ENCODE data around the gene CCDC88C. TPM values are rescaled to one million over a fixed set of nuclear protein-coding genes. Genes with fewer than 3 reads are reported as not detected.
"Not testable (repeated sequence)": the region's sequence is repeated elsewhere in the genome, so short reads cannot be mapped to it uniquely, and the experiment has no call there.

CCDC88C gene
- total and polyA plus RNA-seq, 2 donors = 25.6 to 47.4 TPM

DNA sequence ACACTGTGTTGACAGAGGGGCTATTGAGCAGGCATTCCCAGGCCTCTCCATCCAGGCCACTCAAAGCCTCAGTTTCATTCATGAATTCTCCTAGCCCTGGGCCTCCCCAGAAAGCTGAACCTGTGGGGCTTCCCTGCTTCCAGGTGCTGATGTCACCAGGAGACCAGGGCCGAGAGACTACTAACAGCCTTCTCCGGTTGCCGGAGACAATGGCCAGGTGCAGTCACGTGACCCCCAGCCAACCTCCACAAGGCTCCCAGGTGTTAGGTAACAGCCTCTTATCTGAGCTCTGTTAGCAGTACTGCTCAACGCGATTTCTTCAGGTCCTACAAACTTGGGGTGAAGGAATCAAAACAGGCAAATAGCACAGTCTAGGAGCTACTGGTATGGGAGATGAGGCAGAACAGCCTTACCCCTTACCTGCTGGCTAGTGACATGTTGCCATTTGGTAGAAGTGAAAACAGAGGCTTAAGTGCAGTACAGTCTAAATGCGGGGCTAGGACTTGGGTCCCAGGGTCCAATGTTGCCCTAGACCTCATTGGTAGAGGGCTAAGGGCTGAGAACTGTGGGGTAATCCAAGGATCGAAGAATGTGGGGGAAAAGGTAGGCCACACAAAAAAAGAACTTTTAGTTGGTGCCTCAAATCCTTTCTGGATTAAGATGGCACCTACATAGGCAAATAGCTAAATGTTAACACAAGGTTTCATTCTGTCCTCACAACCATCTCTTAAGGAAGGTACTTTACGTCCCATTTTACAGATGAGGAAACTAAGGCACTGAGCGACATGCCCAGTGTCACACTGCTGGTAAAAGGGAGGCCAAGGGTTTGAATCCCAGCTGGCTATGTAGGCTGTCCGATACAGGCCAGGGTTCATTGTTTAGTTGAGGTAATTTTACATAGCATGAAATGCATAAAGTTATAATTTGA, 3.8 kb downstream of the CCDC88C start:
- peaks cover 0 to 7% of the 10 kb centered on the region in 2 donors for H3K27me3 ChIP-seq (ENCODE audit: control insufficient read depth in 2 of 2, insufficient read depth in 1 of 2, low read length in 1 of 2)
- H3K4me1 ChIP-seq (ENCODE audit: control insufficient read depth in 2 of 2, insufficient read depth in 2 of 2, low read length in 2 of 2) = peaks cover 33 to 60% of the 10 kb centered on the region in 2 donors
- H3K9me3 ChIP-seq (ENCODE audit: control insufficient read depth in 2 of 2, insufficient read depth in 1 of 2, low read length in 1 of 2) = no peaks in the 10 kb centered on the region
- DNase-seq (ENCODE audit: low read depth in 6 of 9, low spot score in 9 of 9) = no peak
- H3K4me3 ChIP-seq (ENCODE audit: low read length in 2 of 2) = no peak overlapping the region
- H3K36me3 ChIP-seq (ENCODE audit: control insufficient read depth in 2 of 2, insufficient read depth in 2 of 2, low read length in 1 of 2) = peaks cover 8 to 33% of the 10 kb centered on the region in 2 donors
- 85% methylated on average over 11 of the region's 11 CpGs for WGBS
- H3K27ac ChIP-seq (ENCODE audit: low read depth in 1 of 2, low read length in 1 of 2) = peak overlapping the region; percentile 73 to 78

DNA sequence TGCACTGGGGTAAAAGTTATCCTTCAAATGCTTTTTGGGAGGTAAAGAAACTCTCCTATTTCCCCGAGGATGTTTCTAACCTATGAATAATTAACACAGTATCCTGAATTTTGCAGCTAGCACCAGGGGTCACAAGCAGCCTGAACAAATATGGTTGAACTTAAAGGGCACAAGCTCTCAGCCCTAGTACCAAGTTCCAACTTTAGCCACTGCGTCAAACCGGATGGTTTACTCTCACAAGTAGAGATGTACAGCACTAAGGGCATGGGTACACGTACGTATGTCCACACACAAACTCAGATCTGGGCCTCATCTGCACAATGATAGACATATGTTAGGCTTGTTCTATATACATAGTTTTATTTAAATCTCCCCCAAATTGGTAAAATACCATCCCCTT, 4.7 kb downstream of the CCDC88C start:
- 77% methylated on average over 5 of the region's 5 CpGs for WGBS
- peaks cover 37 to 61% of the 10 kb centered on the region in 2 donors for H3K4me1 ChIP-seq (ENCODE audit: control insufficient read depth in 2 of 2, insufficient read depth in 2 of 2, low read length in 2 of 2)

DNA sequence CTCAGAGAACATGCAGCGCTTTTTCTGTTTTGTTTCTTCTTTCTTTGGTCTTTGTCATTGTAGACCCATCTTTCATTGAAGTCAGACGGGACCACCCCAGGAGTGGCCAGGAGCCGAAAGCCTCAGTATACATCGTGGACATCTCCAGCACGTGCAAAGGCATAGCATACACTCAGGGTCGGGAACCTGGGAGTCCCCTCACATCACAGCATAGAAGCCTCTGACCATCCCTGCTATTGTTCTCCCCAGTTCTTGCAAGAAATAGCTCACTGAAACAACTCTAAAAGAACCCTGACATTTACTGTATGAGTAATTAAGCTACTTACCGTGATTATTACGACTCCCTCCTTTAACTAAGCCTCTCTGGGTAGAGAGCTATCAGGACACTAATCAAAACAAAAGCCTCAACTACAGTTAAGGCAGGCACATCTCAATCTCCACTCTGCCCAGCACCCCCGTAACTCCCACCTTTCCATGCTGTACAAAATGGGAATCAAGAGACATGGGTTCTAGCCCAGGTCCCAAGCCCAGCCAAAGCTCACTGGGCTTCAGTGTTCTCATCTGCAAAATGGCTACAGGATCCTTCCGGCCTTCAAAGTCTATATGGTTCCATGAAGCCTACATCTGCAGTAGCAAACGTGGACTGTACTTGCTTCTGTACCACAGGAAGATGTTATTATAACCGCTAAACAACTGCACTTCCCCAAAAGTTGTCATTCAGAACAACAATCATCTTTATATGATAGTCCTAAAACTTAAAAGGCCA, 6.7 kb downstream of the CCDC88C start:
- Histone ChIP-seq H3K9me3 (ENCODE audit: control insufficient read depth in 2 of 2, insufficient read depth in 1 of 2, low read length in 1 of 2) (peaks cover 0 to 2% of the 10 kb centered on the region in 2 donors), H3K27me3 (ENCODE audit: control insufficient read depth in 2 of 2, insufficient read depth in 1 of 2, low read length in 1 of 2) (no peaks in the 10 kb centered on the region), H3K4me1 (ENCODE audit: control insufficient read depth in 2 of 2, insufficient read depth in 2 of 2, low read length in 2 of 2) (peaks cover 50 to 80% of the 10 kb centered on the region in 2 donors), H3K27ac (ENCODE audit: low read depth in 1 of 2, low read length in 1 of 2) (peak overlapping the region; percentile 10 to 12), H3K36me3 (ENCODE audit: control insufficient read depth in 2 of 2, insufficient read depth in 2 of 2, low read length in 1 of 2) (peaks cover 29 to 61% of the 10 kb centered on the region in 2 donors), H3K4me3 (ENCODE audit: low read length in 2 of 2) (no peak overlapping the region)
- WGBS = 78% methylated on average over 12 of the region's 12 CpGs
- DNase-seq (ENCODE audit: low read depth in 6 of 9, low spot score in 9 of 9) = no peak

More for the DNA sequence above, 4.7 kb downstream of the CCDC88C start:
- peak overlapping the region in 1 of 2 donors; percentile 73 for H3K27ac ChIP-seq (ENCODE audit: low read depth in 1 of 2, low read length in 1 of 2)
- H3K36me3 ChIP-seq (ENCODE audit: control insufficient read depth in 2 of 2, insufficient read depth in 2 of 2, low read length in 1 of 2) = peaks cover 15 to 41% of the 10 kb centered on the region in 2 donors
- DNase-seq (ENCODE audit: low read depth in 6 of 9, low spot score in 9 of 9) = no peak
- no peaks in the 10 kb centered on the region for H3K27me3 ChIP-seq (ENCODE audit: control insufficient read depth in 2 of 2, insufficient read depth in 1 of 2, low read length in 1 of 2)
- no peaks in the 10 kb centered on the region for H3K9me3 ChIP-seq (ENCODE audit: control insufficient read depth in 2 of 2, insufficient read depth in 1 of 2, low read length in 1 of 2)
- H3K4me3 ChIP-seq (ENCODE audit: low read length in 2 of 2) = no peak overlapping the region

DNA sequence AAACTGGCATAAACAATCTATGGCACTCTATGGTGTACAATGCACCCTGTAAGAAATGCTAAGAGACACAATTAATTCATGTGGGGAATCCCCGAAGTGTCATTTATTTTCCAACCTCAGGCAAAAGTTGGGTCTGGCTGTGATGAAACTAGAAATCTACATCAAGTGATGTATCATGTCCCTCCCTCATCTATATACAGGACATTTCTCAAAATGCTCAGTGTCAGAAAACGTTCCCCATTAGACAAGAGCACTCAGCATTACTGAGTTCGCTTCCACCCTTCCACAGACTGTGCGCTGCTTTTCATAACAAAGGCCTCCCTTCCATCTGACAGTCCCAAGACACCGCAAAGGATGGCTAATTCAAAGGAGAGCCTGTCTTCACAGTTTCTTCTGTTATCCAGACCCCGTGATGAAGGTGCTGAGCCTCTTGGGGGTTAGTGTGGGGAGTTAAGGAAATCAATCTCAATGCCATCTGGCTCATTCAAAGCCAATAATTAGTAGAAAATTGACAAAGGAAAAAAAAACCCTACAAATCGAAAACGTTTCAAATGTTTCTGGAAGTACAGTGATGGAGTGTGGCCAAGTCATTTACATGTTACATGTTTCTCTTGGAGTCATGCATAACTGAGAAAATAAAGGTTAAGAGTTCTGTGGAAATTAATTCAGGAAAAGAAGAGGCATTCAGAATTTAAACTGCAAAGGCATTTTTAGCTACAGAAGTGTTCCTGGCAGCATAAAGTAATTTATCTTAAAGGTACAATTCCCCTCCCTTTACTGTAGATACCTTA, 7.5 kb downstream of the CCDC88C start:
- Histone ChIP-seq H3K4me1 (ENCODE audit: control insufficient read depth in 2 of 2, insufficient read depth in 2 of 2, low read length in 2 of 2) (peaks cover 57 to 80% of the 10 kb centered on the region in 2 donors), H3K27ac (ENCODE audit: low read depth in 1 of 2, low read length in 1 of 2) (no peak overlapping the region), H3K9me3 (ENCODE audit: control insufficient read depth in 2 of 2, insufficient read depth in 1 of 2, low read length in 1 of 2) (peaks cover 0 to 2% of the 10 kb centered on the region in 2 donors), H3K36me3 (ENCODE audit: control insufficient read depth in 2 of 2, insufficient read depth in 2 of 2, low read length in 1 of 2) (peaks cover 29 to 64% of the 10 kb centered on the region in 2 donors), H3K4me3 (ENCODE audit: low read length in 2 of 2) (no peak overlapping the region), H3K27me3 (ENCODE audit: control insufficient read depth in 2 of 2, insufficient read depth in 1 of 2, low read length in 1 of 2) (no peaks in the 10 kb centered on the region)
- no peak for DNase-seq (ENCODE audit: low read depth in 6 of 9, low spot score in 9 of 9)
- 82% methylated on average over 8 of the region's 8 CpGs for WGBS

DNA sequence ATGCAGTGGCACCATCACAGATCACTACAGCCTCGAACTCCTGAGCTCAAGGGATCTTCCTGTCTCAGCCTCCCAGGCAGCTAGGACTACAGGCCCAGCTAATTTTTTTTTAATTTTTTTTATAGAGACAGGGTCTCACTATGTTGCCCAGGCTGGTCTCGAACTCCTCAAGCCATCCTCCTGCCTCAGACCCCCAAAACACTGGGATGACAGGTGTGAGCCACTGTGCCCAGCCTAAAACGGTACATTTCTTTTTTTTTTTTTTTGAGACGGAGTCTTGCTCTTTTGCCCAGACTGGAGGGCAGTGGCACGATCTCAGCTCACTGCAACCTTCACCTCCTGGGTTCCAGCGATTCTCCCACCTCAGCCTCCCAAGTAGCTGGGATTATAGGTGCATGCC, 8.4 kb downstream of the CCDC88C start:
- not testable (repeated sequence) for H3K27ac ChIP-seq (ENCODE audit: low read depth in 1 of 2, low read length in 1 of 2); H3K27me3 ChIP-seq (ENCODE audit: control insufficient read depth in 2 of 2, insufficient read depth in 1 of 2, low read length in 1 of 2); H3K4me3 ChIP-seq (ENCODE audit: low read length in 2 of 2); DNase-seq (ENCODE audit: low read depth in 6 of 9, low spot score in 9 of 9); H3K9me3 ChIP-seq (ENCODE audit: control insufficient read depth in 2 of 2, insufficient read depth in 1 of 2, low read length in 1 of 2)
- Histone ChIP-seq H3K4me1 (ENCODE audit: control insufficient read depth in 2 of 2, insufficient read depth in 2 of 2, low read length in 2 of 2) (peaks cover 52 to 78% of the 10 kb centered on the region in 2 donors), H3K36me3 (ENCODE audit: control insufficient read depth in 2 of 2, insufficient read depth in 2 of 2, low read length in 1 of 2) (peaks cover 29 to 58% of the 10 kb centered on the region in 2 donors)
- 96% methylated on average over 6 of the region's 6 CpGs for WGBS

DNA sequence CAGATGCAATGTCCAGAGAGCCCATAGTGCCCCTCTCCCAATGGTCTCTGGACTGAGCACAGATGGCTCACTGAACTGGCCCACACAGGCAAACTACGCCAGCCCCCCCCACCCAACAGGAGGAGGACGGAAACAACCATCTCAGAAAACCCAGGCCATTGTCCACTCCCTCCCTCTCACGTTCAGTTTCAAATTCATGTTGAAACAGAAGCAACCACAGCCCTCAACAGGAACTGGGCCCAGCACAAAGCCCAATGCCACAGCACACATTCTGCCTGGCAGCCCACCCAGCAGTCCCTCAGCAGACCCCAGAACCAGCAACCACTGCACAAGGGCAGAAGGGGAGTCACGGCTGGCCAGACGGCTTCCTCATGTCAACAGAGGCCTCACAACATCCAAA, 10.6 kb downstream of the CCDC88C start:
- H3K27ac ChIP-seq (ENCODE audit: low read depth in 1 of 2, low read length in 1 of 2) = no peak overlapping the region
- DNase-seq (ENCODE audit: low read depth in 6 of 9, low spot score in 9 of 9) = no peak
- WGBS = 95% methylated on average over 5 of the region's 5 CpGs
- peaks cover 0 to 2% of the 10 kb centered on the region in 2 donors for H3K9me3 ChIP-seq (ENCODE audit: control insufficient read depth in 2 of 2, insufficient read depth in 1 of 2, low read length in 1 of 2)
- H3K4me3 ChIP-seq (ENCODE audit: low read length in 2 of 2) = no peak overlapping the region
- peaks cover 21 to 47% of the 10 kb centered on the region in 2 donors for H3K36me3 ChIP-seq (ENCODE audit: control insufficient read depth in 2 of 2, insufficient read depth in 2 of 2, low read length in 1 of 2)
- peaks cover 59 to 87% of the 10 kb centered on the region in 2 donors for H3K4me1 ChIP-seq (ENCODE audit: control insufficient read depth in 2 of 2, insufficient read depth in 2 of 2, low read length in 2 of 2)
- H3K27me3 ChIP-seq (ENCODE audit: control insufficient read depth in 2 of 2, insufficient read depth in 1 of 2, low read length in 1 of 2) = no peaks in the 10 kb centered on the region

DNA sequence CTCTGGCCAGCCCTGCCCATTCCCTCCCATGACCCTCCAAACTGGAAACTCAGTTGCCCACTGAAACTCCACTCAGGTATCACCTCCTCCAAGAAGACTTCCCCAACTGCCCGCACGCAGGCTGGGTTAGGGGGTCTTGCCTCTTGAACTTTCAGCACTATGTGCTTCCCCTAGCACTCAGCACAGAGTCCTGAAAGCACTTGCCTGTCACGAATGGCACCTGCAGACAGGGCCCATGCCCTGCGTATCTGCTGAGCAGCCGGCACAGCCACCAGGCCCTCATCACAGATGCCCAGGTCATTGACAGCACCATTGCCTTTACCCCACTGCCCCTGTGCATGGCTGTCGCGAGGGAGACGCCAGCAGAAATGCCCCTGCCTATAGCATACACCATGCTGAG, 11.2 kb downstream of the CCDC88C start:
- DNase-seq (ENCODE audit: low read depth in 6 of 9, low spot score in 9 of 9) = no peak
- Histone ChIP-seq H3K9me3 (ENCODE audit: control insufficient read depth in 2 of 2, insufficient read depth in 1 of 2, low read length in 1 of 2) (peaks cover 0 to 2% of the 10 kb centered on the region in 2 donors), H3K27ac (ENCODE audit: low read depth in 1 of 2, low read length in 1 of 2) (peak overlapping the region in 1 of 2 donors; percentile 43), H3K27me3 (ENCODE audit: control insufficient read depth in 2 of 2, insufficient read depth in 1 of 2, low read length in 1 of 2) (no peaks in the 10 kb centered on the region), H3K4me1 (ENCODE audit: control insufficient read depth in 2 of 2, insufficient read depth in 2 of 2, low read length in 2 of 2) (peaks cover 59 to 89% of the 10 kb centered on the region in 2 donors), H3K4me3 (ENCODE audit: low read length in 2 of 2) (no peak overlapping the region), H3K36me3 (ENCODE audit: control insufficient read depth in 2 of 2, insufficient read depth in 2 of 2, low read length in 1 of 2) (peaks cover 21 to 47% of the 10 kb centered on the region in 2 donors)
- WGBS = 97% methylated on average over 8 of the region's 8 CpGs

DNA sequence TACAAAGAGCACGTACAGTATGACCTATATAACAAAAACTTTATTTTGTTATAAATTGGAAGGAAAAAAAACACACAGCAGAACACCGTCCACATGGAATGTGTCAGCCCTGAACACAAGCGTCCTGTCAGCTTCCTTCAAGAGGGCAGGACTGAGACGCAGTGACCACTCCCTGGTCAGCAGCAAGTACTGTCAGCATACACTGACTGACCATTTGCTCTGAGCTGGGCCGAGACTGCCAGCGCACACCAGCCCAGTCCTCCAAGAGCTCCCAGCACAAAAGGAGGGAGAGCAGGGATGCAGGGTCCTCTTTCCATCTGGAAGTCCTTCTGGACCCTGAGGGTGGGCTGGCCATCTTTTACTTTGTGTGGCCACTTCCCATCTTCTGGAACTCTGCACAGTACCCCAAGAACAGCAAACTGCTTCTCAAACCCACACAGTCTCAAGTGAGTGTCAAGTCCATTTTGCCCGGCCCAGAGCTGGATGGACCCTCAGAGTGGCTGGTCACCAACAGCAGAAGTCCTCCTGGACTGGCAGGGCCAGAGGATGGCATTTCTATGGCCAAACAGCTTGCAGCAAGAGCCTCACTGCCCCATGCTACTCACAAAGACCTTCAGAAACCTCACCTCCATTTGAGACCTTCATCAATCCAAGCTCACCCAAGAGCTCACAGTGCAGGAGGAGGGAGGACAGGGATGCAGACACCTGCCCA, 11.7 kb downstream of the CCDC88C start:
- H3K27me3 ChIP-seq (ENCODE audit: control insufficient read depth in 2 of 2, insufficient read depth in 1 of 2, low read length in 1 of 2) = no peaks in the 10 kb centered on the region
- no peak for DNase-seq (ENCODE audit: low read depth in 6 of 9, low spot score in 9 of 9)
- H3K27ac ChIP-seq (ENCODE audit: low read depth in 1 of 2, low read length in 1 of 2) = peak overlapping the region; percentile 43 to 69
- H3K4me3 ChIP-seq (ENCODE audit: low read length in 2 of 2) = no peak overlapping the region
- peaks cover 56 to 83% of the 10 kb centered on the region in 2 donors for H3K4me1 ChIP-seq (ENCODE audit: control insufficient read depth in 2 of 2, insufficient read depth in 2 of 2, low read length in 2 of 2)
- peaks cover 21 to 47% of the 10 kb centered on the region in 2 donors for H3K36me3 ChIP-seq (ENCODE audit: control insufficient read depth in 2 of 2, insufficient read depth in 2 of 2, low read length in 1 of 2)
- peaks cover 0 to 2% of the 10 kb centered on the region in 2 donors for H3K9me3 ChIP-seq (ENCODE audit: control insufficient read depth in 2 of 2, insufficient read depth in 1 of 2, low read length in 1 of 2)
- WGBS = 90% methylated on average over 7 of the region's 7 CpGs
